Adrenal gland (tissue), 12 donors: ENCODE data around the gene ARIH2. TPM values are rescaled to one million over a fixed set of nuclear protein-coding genes. Genes with fewer than 3 reads are reported as not detected.

ENCODE experiments used
- DNase-seq, 7 donors: peaks; one replicate each; pipeline ENCODE4 v3.0.0-alpha.2; 2019 to 2020
- H3K27ac ChIP-seq, 5 donors: fragments of 200-600 bp; sonication (generic) in 4 of 5; 1 replicate in 3 of 5; 2 replicates in 2 of 5; pipeline versions ENCODE4 v1.5.1 to v1.8.0; 2016 to 2020; ENCODE audit warnings: mild to moderate bottlenecking in 1 of 5
- H3K27me3 ChIP-seq: fragments of 200-600 bp; 2 replicates; pipeline ENCODE4 v1.8.0; 2021
- H3K36me3 ChIP-seq, 2 donors: fragments of 200-600 bp; replicated peaks in 1 of 2; 1 replicate in 1 of 2; 2 replicates in 1 of 2; pipeline versions ENCODE4 v1.5.1 to v1.8.0; 2018 to 2022
- H3K4me1 ChIP-seq, 2 donors: fragments of 200-600 bp; replicated peaks in 1 of 2; 1 replicate in 1 of 2; 2 replicates in 1 of 2; pipeline versions ENCODE4 v1.5.1 to v1.8.0; 2018 to 2021
- H3K4me3 ChIP-seq, 4 donors: fragments of 200-600 bp; sonication (generic) in 3 of 4; one replicate each; pipeline ENCODE4 v1.5.1; 2016 to 2018
- H3K9me3 ChIP-seq, 3 donors: fragments of 200-600 bp; sonication (generic) in 1 of 3; replicated peaks in 1 of 3; 1 replicate in 2 of 3; 2 replicates in 1 of 3; pipeline versions ENCODE4 v1.5.1 to v1.8.0; 2016 to 2021
- POLR2A ChIP-seq, 2 donors: fragments of 450-650 bp; IDR thresholded peaks; one replicate each; pipeline ENCODE4 v1.6.1; 2017; ENCODE audit warnings: antibody characterized with exemption in 2 of 2, mild to moderate bottlenecking in 2 of 2, moderate library complexity in 1 of 2
- WGBS, 4 donors: extraction: QIAGEN DNeasy Blood & Tissue Kit in 2 of 4; methylation state at CpG; one replicate each; pipeline versions ENCODE4 v1.1.5 to v1.1.7; 2013 to 2017; 5-methylcytosine and 5-hydroxymethylcytosine counted together
- intact Hi-C, 2 donors: fragments of 100-400 bp; cut with DNase I; formaldehyde crosslinking; loops; one replicate each; pipeline versions ENCODE4 v1.14.1 to v1.15.0; 2022 to 2023
- polyA plus RNA-seq, 3 donors: library from polyadenylated mRNA; stranded (reverse); fragments of 200-250 nt in 2 of 3; fragments of 350-450 nt in 1 of 3; fragmentation: Illumina TruSeq in 1 of 3; extraction: RNeasy Lipid Tissue Mini Kit (QIAGEN cat#74804) in 1 of 3; gene quantifications; one replicate each; pipeline ENCODE4 v1.2.3, GENCODE V29; 2013 to 2014
- total RNA-seq, 9 donors: library from RNA; depleted of rRNA in 4 of 9; stranded (reverse); fragments of >200 nt in 4 of 9; fragments of 120-200 nt in 1 of 9; fragmentation: NEBNext Ultra II Directional in 1 of 9; extraction: Animal tissue kit (Norgen Biotek cat#: 25700) in 1 of 9; gene quantifications; one replicate each; pipeline versions ENCODE4 v1.1.0 to v1.2.4, GENCODE V29; 2013 to 2023
- TF ChIP-seq, protein P1 (sequence below), 6 experiments: fragments of 450-650 bp in 4 of 6; fragments of 200-600 bp in 2 of 6; sonication (generic) in 1 of 6; IDR thresholded peaks; 1 replicate in 5 of 6; 2 replicates in 1 of 6; pipeline versions ENCODE4 v1.5.1 to v1.8.0; 2016 to 2021; ENCODE audit warnings: antibody characterized with exemption in 6 of 6, mild to moderate bottlenecking in 2 of 6, moderate library complexity in 1 of 6
- donor health status: healthy with polysubstance abuse.
- donor health status: Bipolar disorder and iron deficiency.
- donor health status: DM: yes; HTN: yes; CAD: no.
- donor health status: DM: no; HTN: no; CAD: no.
- donor health status: DM: no; HTN: no; CAD: no.
- donor health status: DM: yes; HTN: yes; CAD: no.

ARIH2 gene
- total and polyA plus RNA-seq, 12 donors: 46.7 to 135 (median 83.1) TPM

DNA sequence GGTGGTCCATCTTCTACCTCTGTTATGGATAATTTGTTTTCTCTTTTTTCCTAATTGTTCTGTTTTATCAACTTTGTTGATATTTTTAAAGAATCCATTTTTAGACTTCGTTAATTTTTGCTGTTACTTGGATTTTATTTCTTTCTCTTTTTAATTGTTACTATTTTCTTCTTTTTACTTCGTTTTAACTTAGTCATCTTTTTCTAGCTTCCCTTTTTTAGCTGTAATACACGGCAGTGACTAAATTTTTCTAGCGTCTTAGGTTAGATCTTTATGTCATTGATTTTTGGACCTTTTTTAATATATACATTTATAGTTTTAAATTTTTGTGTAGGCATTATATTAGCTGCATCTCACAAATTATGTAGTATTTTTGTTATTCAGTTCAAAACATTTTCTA is 33.1 kb downstream of the ARIH2 start:
- intact Hi-C loops: no loop called here
- Histone ChIP-seq H3K4me1 (no peaks in the 10 kb centered on the region), H3K27ac (no peak overlapping the region), H3K36me3 (peaks cover 0 to 14% of the 10 kb centered on the region in 2 donors), H3K4me3 (no peak overlapping the region), H3K27me3 (no peaks in the 10 kb centered on the region), H3K9me3 (no peaks in the 10 kb centered on the region)
- TF ChIP-seq, protein P1, sequence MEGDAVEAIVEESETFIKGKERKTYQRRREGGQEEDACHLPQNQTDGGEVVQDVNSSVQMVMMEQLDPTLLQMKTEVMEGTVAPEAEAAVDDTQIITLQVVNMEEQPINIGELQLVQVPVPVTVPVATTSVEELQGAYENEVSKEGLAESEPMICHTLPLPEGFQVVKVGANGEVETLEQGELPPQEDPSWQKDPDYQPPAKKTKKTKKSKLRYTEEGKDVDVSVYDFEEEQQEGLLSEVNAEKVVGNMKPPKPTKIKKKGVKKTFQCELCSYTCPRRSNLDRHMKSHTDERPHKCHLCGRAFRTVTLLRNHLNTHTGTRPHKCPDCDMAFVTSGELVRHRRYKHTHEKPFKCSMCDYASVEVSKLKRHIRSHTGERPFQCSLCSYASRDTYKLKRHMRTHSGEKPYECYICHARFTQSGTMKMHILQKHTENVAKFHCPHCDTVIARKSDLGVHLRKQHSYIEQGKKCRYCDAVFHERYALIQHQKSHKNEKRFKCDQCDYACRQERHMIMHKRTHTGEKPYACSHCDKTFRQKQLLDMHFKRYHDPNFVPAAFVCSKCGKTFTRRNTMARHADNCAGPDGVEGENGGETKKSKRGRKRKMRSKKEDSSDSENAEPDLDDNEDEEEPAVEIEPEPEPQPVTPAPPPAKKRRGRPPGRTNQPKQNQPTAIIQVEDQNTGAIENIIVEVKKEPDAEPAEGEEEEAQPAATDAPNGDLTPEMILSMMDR (IDR thresholded peaks at IDR 0.05): no peak
- no peak for TF ChIP-seq POLR2A (IDR thresholded peaks at IDR 0.05)
- no peak for DNase-seq
- 78 to 85% (median 81%) methylated on average over 4 of the region's 4 CpGs for WGBS, 4 donors

DNA sequence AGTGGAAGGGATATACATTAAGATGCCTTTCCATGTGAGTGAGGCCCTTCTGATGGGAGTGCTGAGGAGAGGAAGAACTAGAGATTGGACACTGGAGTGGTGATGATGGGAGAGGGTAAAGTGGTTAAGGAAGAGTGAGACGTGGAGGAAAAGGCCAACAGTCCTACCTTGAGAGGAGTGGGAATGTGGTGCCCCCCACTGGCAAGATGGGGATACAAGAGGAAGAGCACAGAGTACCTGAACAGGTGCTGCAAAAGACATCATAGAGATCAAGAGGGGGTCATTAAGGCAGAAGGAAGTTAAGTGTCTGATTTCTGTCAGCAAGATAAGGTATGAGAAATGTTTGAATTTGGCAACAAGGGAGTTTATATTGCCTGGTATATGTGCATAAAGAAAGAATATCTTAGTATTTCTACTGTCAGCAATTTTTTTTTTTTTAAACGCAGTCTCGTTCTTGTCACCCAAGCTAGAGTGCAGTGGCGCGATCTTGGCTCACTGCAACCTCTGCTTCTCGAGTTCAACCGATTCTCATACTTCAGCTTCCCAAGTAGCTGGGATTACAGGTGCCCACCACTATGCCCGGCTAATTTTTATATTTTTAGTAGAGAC is 34.0 kb downstream of the ARIH2 start:
- peaks cover 0 to 18% of the 10 kb centered on the region in 2 donors for H3K36me3 ChIP-seq
- H3K27me3 ChIP-seq: no peaks in the 10 kb centered on the region
- H3K27ac ChIP-seq: no peak overlapping the region
- no peaks in the 10 kb centered on the region for H3K9me3 ChIP-seq
- H3K4me1 ChIP-seq: no peaks in the 10 kb centered on the region
- intact Hi-C loops: no loop called here
- TF ChIP-seq POLR2A (IDR thresholded peaks at IDR 0.05): no peak
- TF ChIP-seq, protein P1 (IDR thresholded peaks at IDR 0.05): peak in 2 of 6 experiments; percentile 26 to 39
- no peak overlapping the region for H3K4me3 ChIP-seq
- DNase-seq: peak in 3 of 7 donors; percentile 20 to 33 (median 33)
- WGBS, 4 donors: 84 to 87% (median 85%) methylated on average over 8 of the region's 8 CpGs

DNA sequence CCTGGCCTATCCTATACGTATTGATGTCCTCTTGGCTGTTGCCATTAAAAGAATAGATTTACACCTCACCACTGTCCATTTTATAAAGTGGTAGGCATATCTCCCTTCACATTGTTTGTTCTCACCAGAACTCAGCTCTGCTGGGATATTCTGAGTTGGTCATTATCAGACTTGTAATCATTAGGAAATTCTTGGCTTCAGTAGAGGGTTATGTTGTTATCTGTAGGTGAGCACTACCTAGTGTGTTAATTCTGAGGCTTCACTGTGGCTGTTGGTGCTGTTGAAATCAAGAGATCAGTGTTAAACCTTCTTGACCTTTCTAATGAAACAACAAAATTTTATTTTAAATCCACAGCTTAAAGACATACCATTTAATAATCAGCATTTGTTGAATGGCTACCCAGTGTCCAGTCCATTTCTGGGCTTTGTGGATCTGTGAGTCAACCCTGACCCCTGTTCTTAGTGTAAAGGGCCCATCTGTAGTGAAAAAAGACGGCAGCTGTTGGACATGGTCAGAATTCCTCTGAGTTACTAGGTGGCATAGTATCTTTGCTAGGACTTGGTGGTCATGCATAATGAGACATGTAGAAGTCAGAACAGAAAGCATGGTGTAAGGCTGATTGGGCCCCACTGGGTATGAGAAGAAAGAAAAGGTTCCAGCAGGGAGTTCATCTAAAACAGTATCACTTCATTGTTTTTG is 38.5 kb downstream of the ARIH2 start:
- TF ChIP-seq, protein P1 (IDR thresholded peaks at IDR 0.05): no peak
- TF ChIP-seq POLR2A (IDR thresholded peaks at IDR 0.05): no peak
- no peak for DNase-seq
- intact Hi-C loops: no loop called here
- Histone ChIP-seq H3K27me3 (no peaks in the 10 kb centered on the region), H3K4me3 (no peak overlapping the region), H3K4me1 (no peaks in the 10 kb centered on the region), H3K36me3 (peaks cover 0 to 35% of the 10 kb centered on the region in 2 donors), H3K27ac (no peak overlapping the region), H3K9me3 (no peaks in the 10 kb centered on the region)
- 95 to 98% (median 96%) methylated on average over 2 of the region's 2 CpGs for WGBS, 4 donors

DNA sequence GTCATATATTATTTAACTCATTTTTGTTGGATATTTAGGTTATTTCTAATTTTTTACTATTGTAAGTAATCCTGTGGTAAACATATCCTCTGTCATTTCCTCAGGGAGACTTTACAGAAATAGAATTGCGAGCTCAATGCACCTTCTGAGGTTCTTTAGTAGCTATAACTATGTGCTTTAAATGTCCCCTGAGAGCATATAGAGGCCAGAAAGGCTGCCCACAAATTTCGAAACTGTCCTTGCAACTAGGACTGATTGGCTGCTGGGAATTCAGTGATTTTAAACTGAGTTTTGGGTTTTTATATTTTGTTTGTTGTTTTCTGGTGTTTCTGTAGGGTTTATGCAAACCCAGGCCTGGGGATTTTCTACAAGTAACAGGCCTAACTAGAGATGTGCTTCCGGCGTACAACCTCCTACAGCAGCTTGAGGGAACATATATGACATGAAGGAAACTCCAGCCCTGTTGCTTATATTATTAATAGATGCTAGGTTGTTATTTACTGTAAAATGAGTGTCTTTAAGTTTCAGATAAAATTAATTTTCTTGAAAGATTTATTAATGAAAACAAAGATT is 42.3 kb downstream of the ARIH2 start:
- TF ChIP-seq, protein P1 (IDR thresholded peaks at IDR 0.05): no peak
- no peak for TF ChIP-seq POLR2A (IDR thresholded peaks at IDR 0.05)
- peaks cover 0 to 27% of the 10 kb centered on the region in 2 donors for H3K36me3 ChIP-seq
- no peak overlapping the region for H3K4me3 ChIP-seq
- no peak overlapping the region for H3K27ac ChIP-seq
- intact Hi-C loops: no loop called here
- H3K9me3 ChIP-seq: no peaks in the 10 kb centered on the region
- 78 to 93% (median 87%) methylated on average over 4 of the region's 4 CpGs for WGBS, 4 donors
- H3K27me3 ChIP-seq: no peaks in the 10 kb centered on the region
- no peak for DNase-seq
- peaks cover 0 to under 1% of the 10 kb centered on the region in 2 donors for H3K4me1 ChIP-seq
